PC-9 (cell line): ENCODE data around the gene COL4A4.

Source experiments
- CTCF ChIP-seq: fragments of 200-600 bp; sonication (generic); conservative IDR thresholded peaks from 2 replicates; pipeline ENCODE4 v1.6.1; 2017; ENCODE audit warnings: mixed run types, antibody characterized with exemption, mild to moderate bottlenecking, moderate library complexity
- EZH2 ChIP-seq: fragments of 200-600 bp; sonication (generic); IDR thresholded peaks from 2 replicates; pipeline ENCODE4 v1.8.0; 2017; ENCODE audit warnings: antibody characterized with exemption, low read depth

- TF ChIP-seq CTCF (no peak), EZH2 (no peak)
Measured at GRCh38 chr2:227020416-227020815, 143.6 kb downstream of the COL4A4 start.
